HG03457 (cell line): ENCODE data around the gene LIN7B.
"Not testable (repeated sequence)": the region's sequence is repeated elsewhere in the genome, so short reads cannot be mapped to it uniquely, and the experiment has no call there.

Source experiments
- ATAC-seq: cut with Tn5 transposase; IDR thresholded peaks from one replicate; pipeline ENCODE4 v1.9.1; 2021; ENCODE audit warnings: moderate number of reproducible peaks; ENCODE audit not compliant: unreplicated experiment

LIN7B gene

DNA sequence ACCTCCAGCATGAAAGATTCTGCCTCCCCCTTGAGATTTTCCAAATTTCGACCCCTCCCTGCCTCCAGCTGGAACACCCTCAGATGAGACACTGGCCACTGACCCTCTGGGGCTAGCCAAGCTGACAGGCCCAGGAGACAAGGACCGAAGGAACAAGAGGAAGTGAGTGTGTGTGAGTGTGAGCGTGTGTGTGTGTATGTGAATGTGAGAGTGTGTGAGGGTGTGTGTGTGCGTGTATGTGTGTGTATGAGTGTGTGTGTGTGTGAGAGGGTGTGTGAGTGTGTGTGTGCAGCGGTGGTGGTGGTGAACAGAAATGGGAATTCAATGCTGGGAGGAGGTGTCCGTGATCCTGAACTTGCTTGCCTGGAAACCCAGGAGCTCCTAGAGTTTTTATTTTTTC is 27.2 kb downstream of the LIN7B start:
- ATAC-seq: no peak

DNA sequence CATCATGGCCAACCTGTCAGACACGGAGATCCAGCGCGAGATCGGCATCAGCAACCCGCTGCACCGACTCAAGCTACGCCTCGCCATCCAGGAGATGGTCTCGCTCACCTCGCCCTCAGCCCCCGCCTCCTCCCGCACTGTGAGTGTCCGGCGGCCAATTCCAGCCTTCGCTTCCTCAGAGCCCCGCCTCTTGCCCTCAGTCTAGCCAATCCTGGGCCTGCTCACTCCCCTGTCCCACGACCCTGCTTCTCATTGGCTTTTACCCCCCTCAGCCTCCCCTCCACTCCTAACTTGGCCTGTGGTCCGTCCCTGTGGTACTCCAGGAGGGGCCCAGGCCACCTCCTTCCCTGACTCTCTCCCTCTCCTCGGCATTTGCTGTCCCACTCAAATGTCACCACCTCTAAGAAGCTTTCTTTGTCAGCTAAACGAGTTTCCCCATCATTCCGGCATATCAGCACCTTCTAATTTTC is 28.7 kb downstream of the LIN7B start:
- ATAC-seq: no peak

DNA sequence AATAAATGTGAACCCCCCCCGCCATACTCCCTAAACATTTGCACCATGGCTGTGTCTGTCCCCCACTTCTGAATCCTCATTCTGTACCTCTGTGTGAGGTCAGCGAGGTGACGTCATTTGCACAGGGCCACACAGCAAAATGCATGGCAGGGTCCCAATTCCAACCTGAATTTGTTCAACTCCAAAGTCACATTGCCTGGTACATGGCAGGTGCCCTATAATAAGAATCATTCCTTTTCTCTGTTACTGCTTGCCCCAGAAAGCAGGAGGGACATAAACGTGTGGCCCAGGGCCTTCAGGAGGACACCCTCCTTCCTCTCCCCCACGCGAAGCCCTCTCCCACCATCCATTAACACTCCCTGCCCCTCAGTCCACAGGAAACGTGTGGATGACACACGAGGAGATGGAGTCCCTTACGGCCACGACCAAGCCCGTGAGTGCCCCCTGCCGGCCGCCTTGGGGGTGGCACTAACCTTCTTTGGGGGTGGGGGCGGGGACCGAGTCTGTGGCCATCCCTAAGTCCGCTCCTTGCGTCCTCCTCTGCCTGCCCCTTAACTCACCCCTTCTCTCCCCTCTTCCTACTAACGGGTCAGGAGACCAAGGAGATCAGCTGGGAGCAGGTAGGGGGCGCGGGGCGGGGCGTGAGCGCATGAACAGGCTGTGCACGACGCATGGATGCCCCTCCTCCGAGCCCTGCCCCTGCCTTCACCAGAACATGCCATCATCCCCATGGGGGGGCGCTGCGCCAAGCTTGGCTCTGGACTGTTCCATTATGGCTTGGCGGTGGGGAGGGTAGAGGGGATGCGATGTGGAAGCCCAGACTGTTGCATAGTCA is 31.6 kb downstream of the LIN7B start:
- ATAC-seq: no peak

DNA sequence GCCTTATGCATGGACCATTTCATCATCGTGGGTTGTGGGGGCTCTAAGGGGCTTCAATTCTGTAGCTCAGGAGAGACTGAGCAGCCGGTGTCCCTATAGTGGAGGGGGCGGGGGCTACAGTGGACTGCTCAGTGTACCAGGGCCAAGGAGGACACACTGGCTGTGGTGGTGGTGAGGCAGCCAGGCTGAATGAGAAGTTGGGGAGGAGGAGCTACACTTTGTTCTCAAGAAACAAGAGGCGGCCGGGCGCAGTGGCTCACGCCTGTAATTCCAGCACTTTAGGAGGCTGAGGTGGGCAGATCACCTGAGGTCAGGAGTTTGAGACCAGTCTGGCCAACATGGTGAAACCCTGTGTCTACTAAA is 32.2 kb downstream of the LIN7B start:
- ATAC-seq: not testable (repeated sequence)

- no peak for ATAC-seq
Observed at GRCh38 chr19:49148044-49148682, 34.0 kb downstream of the LIN7B start.

GRCh38 chr19:49148784-49149651 is 34.8 kb downstream of the LIN7B start:
- ATAC-seq: no peak

- ATAC-seq: no peak
Observed at GRCh38 chr19:49149652-49150105, 35.5 kb downstream of the LIN7B start.

DNA sequence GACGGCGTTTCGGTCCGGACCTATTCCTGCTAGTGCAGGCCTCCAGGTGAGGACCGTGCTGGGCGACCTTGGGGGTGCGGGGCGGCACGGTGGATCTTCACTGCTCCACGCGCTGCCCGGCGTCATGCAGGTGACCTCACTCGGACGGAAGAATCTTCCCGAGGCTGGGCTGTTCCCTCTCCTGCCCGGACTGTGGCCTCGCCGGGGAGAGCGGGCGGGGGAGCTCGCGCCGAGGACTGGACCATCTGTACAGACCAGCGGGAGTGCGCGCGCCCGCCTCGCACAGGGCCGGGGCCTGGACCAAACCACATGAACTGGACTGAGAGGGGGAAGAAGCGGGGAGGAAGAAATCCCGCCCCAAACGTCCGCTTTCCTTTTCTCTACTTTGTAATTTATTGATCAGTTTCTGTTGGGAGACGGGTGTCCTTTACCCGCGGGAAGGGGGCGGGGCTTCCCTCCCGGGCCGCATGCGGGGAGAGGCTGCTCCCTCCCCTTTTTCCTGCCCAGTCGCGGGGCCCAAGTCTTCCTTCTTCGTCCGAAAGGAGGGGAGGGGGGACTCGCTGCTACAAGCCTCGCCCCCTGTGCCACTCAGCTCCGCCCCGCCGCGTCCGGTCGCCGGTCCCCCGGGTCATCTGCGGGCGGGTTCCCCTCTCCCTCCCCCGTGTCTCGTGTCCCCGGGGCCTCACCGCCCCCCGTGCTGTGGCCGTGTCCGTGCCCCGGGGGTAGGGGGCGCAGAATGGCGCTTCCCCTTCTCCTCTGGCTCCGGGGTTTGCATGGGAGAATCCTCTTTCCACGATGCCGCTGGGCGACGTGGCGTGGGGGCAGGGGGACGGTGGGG is 36.2 kb downstream of the LIN7B start:
- no peak for ATAC-seq

DNA sequence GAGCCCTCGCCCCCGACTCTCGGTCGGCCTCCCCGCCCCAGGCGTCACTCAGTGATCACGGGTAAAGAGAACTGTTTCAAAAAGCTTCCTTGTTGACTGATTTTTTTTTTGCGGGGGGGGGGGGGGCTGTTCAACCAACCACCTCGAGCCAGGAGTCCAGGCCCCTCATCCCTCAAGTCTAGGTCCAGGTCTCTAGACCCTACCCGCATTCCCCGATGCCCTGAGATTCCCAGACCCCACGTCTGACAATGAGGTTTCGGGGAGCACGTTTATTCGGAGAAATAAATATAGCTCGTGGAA is 36.7 kb downstream of the LIN7B start:
- no peak for ATAC-seq

DNA sequence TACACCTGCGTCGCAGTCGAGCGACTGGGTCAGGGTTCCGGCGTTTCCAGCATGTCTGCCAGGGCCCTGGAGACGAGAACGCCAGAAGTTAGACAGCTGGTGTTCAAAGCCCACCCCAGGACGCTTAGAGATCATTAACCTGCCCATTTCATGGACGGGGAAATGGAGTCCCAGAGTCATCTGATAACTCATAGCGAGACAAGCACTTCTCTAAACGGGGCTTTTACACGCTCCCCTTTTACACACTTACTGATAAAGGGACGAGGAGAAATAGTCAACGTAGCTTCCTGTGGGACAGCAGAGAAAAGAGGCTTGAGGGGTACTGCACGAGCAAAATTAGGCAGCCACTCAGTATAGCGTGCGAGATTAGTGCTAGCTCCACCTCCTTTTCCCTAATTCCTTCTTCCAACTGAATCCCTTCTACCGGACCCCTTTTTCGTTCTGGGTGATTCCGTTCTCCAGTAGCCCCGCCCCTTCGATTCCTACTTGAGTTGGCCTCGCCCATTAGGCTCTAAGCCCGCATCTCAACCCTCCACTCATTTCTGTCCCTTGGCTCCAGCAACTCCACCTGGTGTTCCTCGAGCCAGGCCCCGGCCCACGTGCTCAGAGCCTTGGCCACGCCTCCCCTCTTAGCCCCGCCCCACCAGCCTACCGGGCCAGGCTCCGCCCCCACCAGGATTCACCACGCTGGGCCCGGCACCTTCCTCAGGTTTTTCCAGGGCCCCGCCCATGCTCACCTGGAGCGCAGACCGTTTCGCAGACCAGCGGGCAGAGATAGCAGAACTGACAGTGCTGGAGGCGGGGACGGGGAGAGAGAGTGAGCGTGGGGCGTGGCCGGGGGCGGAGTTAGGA is 37.3 kb downstream of the LIN7B start:
- no peak for ATAC-seq

DNA sequence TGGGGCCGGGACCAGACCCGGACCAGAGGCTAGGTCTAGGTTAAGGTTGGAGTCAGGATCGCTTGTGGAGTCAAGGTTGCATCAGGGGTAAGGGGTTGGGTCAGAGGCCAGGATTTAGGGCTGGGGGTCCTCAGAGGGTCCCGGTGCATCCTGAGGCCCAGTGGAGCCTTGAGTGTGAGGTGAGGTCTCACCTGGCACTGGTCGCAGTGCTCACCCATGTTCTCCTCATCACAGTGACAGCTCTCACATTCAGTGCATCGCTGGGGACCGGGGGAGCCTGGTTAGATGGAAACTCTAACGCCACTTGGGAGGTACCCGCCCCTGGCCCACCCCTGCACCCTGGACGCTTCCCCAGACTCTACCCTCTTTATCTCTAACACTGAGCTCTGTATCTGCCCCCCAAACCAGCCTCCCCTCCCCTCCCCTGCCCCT is 38.0 kb downstream of the LIN7B start:
- no peak for ATAC-seq

DNA sequence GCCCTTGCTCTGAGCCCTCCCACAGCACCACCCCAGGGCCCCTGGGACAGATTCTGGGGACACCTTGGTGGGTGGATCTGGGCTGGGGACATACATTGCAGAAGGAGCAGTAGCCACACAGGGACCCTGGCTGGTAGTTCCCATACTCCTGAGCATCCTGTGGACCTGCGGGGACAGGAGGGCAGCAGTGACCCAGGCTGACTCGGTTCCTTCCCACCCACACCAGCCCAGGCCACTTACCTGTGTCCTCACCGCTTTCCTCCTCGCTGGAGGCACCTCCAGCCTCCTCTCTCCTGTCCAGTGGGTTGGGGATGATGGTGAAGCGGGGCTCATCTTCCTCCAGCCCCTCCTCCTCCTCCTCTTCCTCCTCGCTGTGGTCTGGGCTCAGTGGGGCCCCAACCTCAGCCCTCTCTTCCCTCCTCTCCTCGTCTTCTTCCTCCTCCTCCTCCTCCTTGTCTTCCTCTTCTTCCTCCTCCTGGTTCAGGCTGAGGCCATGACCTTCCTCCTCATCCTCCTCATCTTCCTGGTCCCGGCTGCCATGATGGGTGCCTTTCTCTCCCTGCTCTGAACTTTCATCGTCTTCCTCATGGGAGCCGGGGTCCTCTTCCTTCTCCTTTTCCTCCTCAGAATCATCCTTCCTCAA is 39.1 kb downstream of the LIN7B start:
- no peak for ATAC-seq

DNA sequence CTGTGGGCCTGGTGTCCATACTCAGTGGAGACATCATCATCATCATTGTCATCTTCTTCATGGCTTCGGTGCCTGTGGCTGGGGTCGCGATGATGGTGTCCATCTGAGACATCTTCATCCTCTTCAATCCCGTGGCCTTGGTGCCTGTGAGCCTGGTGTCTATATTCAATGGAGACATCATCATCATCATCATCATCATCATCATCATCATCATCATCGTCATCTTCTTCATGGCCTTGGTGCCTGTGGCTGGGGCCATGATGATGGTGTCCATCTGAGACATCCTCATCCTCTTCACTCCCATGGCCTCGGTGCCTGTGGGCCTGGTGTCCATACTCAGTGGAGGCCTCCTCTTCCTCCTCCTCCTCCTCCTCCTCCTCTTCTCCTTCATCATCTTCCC is 40.1 kb downstream of the LIN7B start:
- no peak for ATAC-seq

DNA sequence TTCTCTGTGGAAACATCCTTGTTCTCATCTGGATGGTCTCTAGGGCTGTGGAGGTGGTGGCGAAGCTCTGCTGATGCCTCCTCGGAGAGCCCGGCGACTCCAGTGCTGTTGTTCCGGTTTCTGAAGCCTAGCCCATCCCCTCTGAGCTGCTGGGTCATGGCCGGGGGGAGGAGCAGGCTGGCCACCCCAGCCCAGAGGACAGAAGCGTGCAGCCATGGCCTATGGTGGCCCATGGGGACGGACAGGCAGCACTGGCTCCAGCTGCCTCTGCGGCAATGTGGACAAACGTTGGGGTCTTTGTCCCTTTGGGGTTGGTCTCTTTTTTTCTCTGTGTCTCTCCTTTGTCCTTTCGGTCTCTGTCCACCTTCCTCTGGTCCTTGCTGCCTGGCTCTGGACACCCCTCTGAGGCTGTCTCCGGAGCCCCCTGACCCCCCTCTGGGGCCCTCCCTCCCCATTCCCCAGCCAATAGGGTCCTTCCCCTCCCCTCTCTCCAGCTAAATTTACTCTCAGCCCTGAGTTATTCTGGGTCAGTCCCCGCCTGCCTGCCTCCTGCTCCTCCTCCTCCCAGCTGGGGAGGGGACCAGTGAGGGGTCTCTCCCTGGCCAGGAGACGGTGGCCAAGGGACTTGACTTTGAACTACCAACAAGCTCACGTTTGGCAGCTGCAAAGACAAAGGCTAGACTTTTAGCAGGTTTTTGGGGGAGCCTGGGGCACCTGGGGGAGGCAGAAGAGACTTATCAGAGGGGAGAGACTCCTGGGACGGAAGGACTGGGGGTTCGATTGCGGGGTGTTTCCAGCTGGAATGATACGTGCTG is 41.0 kb downstream of the LIN7B start, which contains the start of gene HRC:
Gene HRC (minus strand): TSS at position 392 of the 815 bp plus-strand sequence. CDS start 159 bp downstream, at position 233.
- ATAC-seq: no peak

- ATAC-seq: no peak
Observed at GRCh38 chr19:49155820-49156346, 41.7 kb downstream of the LIN7B start.

- ATAC-seq: no peak
Observed at GRCh38 chr19:49157445-49158224, 43.5 kb downstream of the LIN7B start, which contains the start of gene TRPM4. TSS of gene TRPM4 (plus strand) at chr19:49157792. CDS start at chr19:49157867, 75 bp downstream.
